Gastrocnemius medialis (tissue), 4 donors: ENCODE measurements around the gene PNLIPRP2.

Experiments used
- POLR2A ChIP-seq, 2 donors: fragments of 450-650 bp; IDR thresholded peaks; one replicate each; pipeline ENCODE4 v1.6.1; 2017; ENCODE audit warnings: antibody characterized with exemption in 2 of 2, mild to moderate bottlenecking in 2 of 2, moderate library complexity in 2 of 2
- TF ChIP-seq, protein P1 (sequence below), 5 experiments: fragments of 450-650 bp in 3 of 5; fragments of 200-600 bp in 2 of 5; sonication (generic) in 2 of 5; IDR thresholded peaks in 4 of 5; conservative IDR thresholded peaks in 1 of 5; 1 replicate in 4 of 5; 2 replicates in 1 of 5; pipeline ENCODE4 v1.5.1; 2016 to 2019; ENCODE audit warnings: antibody characterized with exemption in 5 of 5, mild to moderate bottlenecking in 3 of 5, moderate library complexity in 3 of 5

DNA sequence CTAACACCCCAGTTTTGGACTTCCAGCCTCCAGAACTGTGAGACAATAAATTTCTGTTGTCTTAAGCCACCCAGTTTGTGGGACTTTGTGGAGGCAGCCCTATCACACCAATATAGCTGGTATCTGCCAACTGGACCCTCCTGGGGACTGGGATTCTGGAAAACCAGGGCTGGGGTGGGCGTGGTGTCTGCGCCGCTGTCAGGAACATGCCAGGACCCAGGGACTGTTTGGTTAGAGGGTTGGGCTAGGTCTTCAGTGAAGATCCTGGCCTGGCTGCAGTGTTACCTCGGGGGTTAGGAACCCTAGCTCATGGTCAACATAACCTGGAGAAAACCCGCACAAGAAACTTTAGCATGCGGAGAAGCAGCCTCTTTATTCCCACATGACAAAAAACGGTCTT, 42.6 kb downstream of the PNLIPRP2 start:
- TF ChIP-seq, protein P1, sequence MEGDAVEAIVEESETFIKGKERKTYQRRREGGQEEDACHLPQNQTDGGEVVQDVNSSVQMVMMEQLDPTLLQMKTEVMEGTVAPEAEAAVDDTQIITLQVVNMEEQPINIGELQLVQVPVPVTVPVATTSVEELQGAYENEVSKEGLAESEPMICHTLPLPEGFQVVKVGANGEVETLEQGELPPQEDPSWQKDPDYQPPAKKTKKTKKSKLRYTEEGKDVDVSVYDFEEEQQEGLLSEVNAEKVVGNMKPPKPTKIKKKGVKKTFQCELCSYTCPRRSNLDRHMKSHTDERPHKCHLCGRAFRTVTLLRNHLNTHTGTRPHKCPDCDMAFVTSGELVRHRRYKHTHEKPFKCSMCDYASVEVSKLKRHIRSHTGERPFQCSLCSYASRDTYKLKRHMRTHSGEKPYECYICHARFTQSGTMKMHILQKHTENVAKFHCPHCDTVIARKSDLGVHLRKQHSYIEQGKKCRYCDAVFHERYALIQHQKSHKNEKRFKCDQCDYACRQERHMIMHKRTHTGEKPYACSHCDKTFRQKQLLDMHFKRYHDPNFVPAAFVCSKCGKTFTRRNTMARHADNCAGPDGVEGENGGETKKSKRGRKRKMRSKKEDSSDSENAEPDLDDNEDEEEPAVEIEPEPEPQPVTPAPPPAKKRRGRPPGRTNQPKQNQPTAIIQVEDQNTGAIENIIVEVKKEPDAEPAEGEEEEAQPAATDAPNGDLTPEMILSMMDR (IDR thresholded peaks at IDR 0.05 in 4 of 5, conservative IDR thresholded peaks at IDR 0.05 in 1 of 5): no peak
- TF ChIP-seq POLR2A (IDR thresholded peaks at IDR 0.05): no peak
